Upper lobe of left lung (tissue), 6 donors: ENCODE measurements around the gene DDN. TPM values are rescaled to one million over a fixed set of nuclear protein-coding genes. Genes with fewer than 3 reads are reported as not detected.

Source experiments
- ATAC-seq, 2 donors: fragments of 200-7000 bp; cut with Tn5 transposase; one replicate each; pipeline ENCODE4 v1.9.1; 2022; ENCODE audit warnings: mild to moderate bottlenecking in 2 of 2, moderate library complexity in 2 of 2; ENCODE audit not compliant: low FRiP score in 2 of 2
- DNase-seq, 2 donors: peaks; one replicate each; pipeline ENCODE4 v3.0.0-alpha.2; 2019 to 2020
- H3K27ac ChIP-seq, 4 donors: fragments of 200-600 bp; sonication (generic); one replicate each; pipeline ENCODE4 v1.5.1; 2016 to 2019
- H3K27me3 ChIP-seq, 4 donors: fragments of 200-600 bp; sonication (generic); one replicate each; pipeline ENCODE4 v1.5.1; 2017 to 2019
- H3K36me3 ChIP-seq, 4 donors: fragments of 200-600 bp; sonication (generic); one replicate each; pipeline ENCODE4 v1.5.1; 2016 to 2019
- H3K4me1 ChIP-seq, 4 donors: fragments of 200-600 bp; sonication (generic); one replicate each; pipeline ENCODE4 v1.5.1; 2018 to 2019
- H3K4me3 ChIP-seq, 4 donors: fragments of 200-600 bp; sonication (generic); one replicate each; pipeline ENCODE4 v1.5.1; 2017 to 2019; ENCODE audit warnings: mild to moderate bottlenecking in 2 of 4, moderate library complexity in 1 of 4
- H3K9me3 ChIP-seq, 4 donors: fragments of 200-600 bp; sonication (generic); one replicate each; pipeline ENCODE4 v1.5.1; 2018 to 2019
- EP300 ChIP-seq, 4 donors: sonication (generic); formaldehyde crosslinking; IDR thresholded peaks; one replicate each; pipeline ENCODE4 v1.5.1; 2017; ENCODE audit warnings: antibody characterized with exemption in 4 of 4, control low read depth in 2 of 4
- POLR2A ChIP-seq, 4 donors: fragments of 450-650 bp; IDR thresholded peaks; one replicate each; pipeline ENCODE4 v1.5.1; 2016 to 2017; ENCODE audit warnings: antibody characterized with exemption in 4 of 4, mild to moderate bottlenecking in 2 of 4
- POLR2AphosphoS5 ChIP-seq, 2 donors: sonication (generic); formaldehyde crosslinking; IDR thresholded peaks; one replicate each; pipeline ENCODE4 v1.5.1; 2017; ENCODE audit warnings: antibody characterized with exemption in 2 of 2
- WGBS, 2 donors: methylation state at CpG; one replicate each; pipeline ENCODE4 v1.1.5; 2017 to 2018; 5-methylcytosine and 5-hydroxymethylcytosine counted together
- total RNA-seq, 6 donors: library from RNA; depleted of rRNA in 4 of 6; stranded (reverse); fragments of >200 nt in 4 of 6; gene quantifications; one replicate each; pipeline versions ENCODE4 v1.1.0 to v1.2.1, GENCODE V29; 2016 to 2021
- TF ChIP-seq, protein P1 (sequence below), 6 experiments: fragments of 450-650 bp in 4 of 6; fragments of 200-600 bp in 2 of 6; sonication (generic) in 2 of 6; IDR thresholded peaks; one replicate each; pipeline ENCODE4 v1.5.1; 2016 to 2019; ENCODE audit warnings: antibody characterized with exemption in 6 of 6
- donor health status: DM: no; HTN: no; CAD: no; lungs with moderate emphysema.
- donor health status: DM: no; HTN: yes; CAD: no; lungs with severe emphysema.

The DDN gene
- total RNA-seq, 6 donors from 2014 or later: 0.13 to 0.30 (median 0.18) TPM; not detected in 2

DNA sequence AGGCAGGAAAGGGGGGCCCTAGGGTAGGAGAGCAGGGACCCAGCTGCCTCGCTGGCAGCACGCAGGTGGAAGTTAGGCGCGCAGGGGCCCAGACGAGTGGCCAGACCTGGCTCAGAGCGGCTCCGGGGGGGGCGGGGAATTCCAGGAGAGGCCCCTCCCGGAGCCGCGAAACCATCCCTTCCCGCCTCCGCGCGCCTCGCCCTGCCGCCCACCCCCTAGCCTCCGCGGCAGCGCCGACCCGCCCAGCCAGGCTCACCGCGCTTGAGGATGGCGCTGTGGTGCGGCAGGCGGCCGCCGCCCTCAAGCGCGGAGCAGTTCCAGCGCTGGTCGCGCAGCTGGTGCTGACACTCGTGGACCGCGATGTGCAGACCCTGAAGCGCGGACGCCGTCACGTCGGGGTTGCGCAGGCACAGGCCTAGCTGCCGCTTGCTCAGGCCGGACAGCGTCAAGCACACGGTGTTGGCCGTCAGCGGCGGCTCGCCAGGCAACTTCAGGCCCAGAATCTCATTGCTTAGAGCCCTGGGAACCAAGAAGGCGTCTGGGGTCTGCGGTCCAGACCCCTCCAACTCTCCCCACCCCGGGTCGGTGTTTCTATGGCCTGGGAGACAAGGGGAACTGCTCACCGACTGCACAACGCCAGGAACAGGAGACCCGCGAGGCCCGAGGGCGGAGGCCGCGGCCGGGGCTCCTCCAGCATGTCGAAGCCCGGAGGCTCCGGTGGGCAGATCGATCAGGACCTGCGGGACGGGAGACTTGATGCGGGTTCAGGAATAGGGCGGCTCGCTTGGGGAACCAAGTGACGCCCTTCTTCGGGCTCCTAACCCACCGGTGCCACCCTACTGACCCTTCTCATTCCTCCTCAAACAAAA, 29.1 kb downstream of the DDN start:
- DNase-seq (peak in 1 of 2 donors; percentile 88), ATAC-seq (peak in 1 of 2 donors; percentile 43)
- no peaks in the 10 kb centered on the region for H3K36me3 ChIP-seq
- 22 to 23% methylated on average over 24 to 38 of the region's 77 CpGs for WGBS, 2 donors
- peaks cover 27 to 52% (median 35%) of the 10 kb centered on the region in 4 donors for H3K4me1 ChIP-seq
- no peaks in the 10 kb centered on the region for H3K9me3 ChIP-seq
- peaks cover 0 to 50% (median 24%) of the 10 kb centered on the region in 4 donors for H3K27me3 ChIP-seq
- H3K4me3 ChIP-seq: peak overlapping the region in 3 of 4 donors; percentile 4 to 22 (median 17)
- H3K27ac ChIP-seq: no peak overlapping the region
- TF ChIP-seq POLR2A (IDR thresholded peaks at IDR 0.05): no peak
- TF ChIP-seq, protein P1, sequence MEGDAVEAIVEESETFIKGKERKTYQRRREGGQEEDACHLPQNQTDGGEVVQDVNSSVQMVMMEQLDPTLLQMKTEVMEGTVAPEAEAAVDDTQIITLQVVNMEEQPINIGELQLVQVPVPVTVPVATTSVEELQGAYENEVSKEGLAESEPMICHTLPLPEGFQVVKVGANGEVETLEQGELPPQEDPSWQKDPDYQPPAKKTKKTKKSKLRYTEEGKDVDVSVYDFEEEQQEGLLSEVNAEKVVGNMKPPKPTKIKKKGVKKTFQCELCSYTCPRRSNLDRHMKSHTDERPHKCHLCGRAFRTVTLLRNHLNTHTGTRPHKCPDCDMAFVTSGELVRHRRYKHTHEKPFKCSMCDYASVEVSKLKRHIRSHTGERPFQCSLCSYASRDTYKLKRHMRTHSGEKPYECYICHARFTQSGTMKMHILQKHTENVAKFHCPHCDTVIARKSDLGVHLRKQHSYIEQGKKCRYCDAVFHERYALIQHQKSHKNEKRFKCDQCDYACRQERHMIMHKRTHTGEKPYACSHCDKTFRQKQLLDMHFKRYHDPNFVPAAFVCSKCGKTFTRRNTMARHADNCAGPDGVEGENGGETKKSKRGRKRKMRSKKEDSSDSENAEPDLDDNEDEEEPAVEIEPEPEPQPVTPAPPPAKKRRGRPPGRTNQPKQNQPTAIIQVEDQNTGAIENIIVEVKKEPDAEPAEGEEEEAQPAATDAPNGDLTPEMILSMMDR (IDR thresholded peaks at IDR 0.05): no peak
- no peak for TF ChIP-seq EP300 (IDR thresholded peaks at IDR 0.05)
- TF ChIP-seq POLR2AphosphoS5 (IDR thresholded peaks at IDR 0.05): no peak

DNA sequence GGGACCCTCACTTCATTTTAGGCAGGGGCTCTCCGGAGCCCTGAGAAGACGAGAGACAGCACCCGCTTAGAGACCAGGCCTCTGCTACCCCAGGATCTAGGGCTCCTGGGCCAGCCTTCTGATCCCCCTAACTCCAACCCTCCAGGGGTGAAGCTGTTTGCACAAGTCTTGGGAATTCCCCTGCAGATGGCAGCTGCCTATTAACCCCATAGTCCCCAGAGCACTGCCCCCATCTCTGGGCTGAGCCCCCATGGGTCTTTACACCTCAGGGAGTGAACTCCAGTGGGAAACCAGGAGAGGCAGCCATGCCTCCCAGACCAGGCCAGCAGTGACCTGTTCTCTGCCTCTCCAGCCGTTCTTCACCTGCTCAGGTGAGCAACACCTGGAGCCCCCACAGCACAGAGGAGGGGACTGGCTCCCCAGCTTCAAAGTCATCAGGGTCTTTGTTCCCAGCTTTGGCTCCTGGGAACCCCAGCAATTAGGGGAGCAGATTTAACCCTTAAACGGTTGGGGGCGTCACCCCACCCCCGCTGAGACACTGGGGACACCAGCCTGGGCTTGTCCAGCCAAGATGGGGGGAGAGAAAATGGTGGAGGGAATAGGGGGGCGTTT, 29.9 kb downstream of the DDN start:
- DNase-seq (no peak), ATAC-seq (no peak)
- Histone ChIP-seq H3K4me3 (no peak overlapping the region), H3K27me3 (peaks cover 0 to 48% (median 24%) of the 10 kb centered on the region in 4 donors), H3K4me1 (peaks cover 27 to 51% (median 35%) of the 10 kb centered on the region in 4 donors), H3K27ac (no peak overlapping the region), H3K9me3 (no peaks in the 10 kb centered on the region), H3K36me3 (no peaks in the 10 kb centered on the region)
- no peak for TF ChIP-seq POLR2AphosphoS5 (IDR thresholded peaks at IDR 0.05)
- no peak for TF ChIP-seq POLR2A (IDR thresholded peaks at IDR 0.05)
- TF ChIP-seq, protein P1 (IDR thresholded peaks at IDR 0.05): no peak
- TF ChIP-seq EP300 (IDR thresholded peaks at IDR 0.05): no peak
- WGBS, 2 donors: 59 to 65% methylated on average over 7 to 8 of the region's 8 CpGs

- Histone ChIP-seq H3K4me3 (no peak overlapping the region), H3K36me3 (no peaks in the 10 kb centered on the region), H3K4me1 (peaks cover 25 to 43% (median 30%) of the 10 kb centered on the region in 4 donors), H3K27me3 (peaks cover 0 to 40% (median 20%) of the 10 kb centered on the region in 4 donors), H3K27ac (no peak overlapping the region), H3K9me3 (no peaks in the 10 kb centered on the region)
- WGBS, 2 donors: 87 to 90% methylated on average over 3 of the region's 3 CpGs
- DNase-seq (no peak), ATAC-seq (no peak)
- TF ChIP-seq POLR2A (IDR thresholded peaks at IDR 0.05): no peak
- no peak for TF ChIP-seq EP300 (IDR thresholded peaks at IDR 0.05)
- TF ChIP-seq POLR2AphosphoS5 (IDR thresholded peaks at IDR 0.05): no peak
- TF ChIP-seq, protein P1 (IDR thresholded peaks at IDR 0.05): no peak
These were observed 30.7 kb downstream of the DDN start for GRCh38 chr12:48968467-48968866.

- 83 to 84% methylated on average over 7 of the region's 7 CpGs for WGBS, 2 donors
- no peak for ATAC-seq
- DNase-seq: peak in 1 of 2 donors; percentile 59
- H3K27ac ChIP-seq: no peak overlapping the region
- H3K27me3 ChIP-seq: peaks cover 0 to 36% (median 18%) of the 10 kb centered on the region in 4 donors
- no peak overlapping the region for H3K4me3 ChIP-seq
- TF ChIP-seq POLR2AphosphoS5 (IDR thresholded peaks at IDR 0.05) (no peak), EP300 (IDR thresholded peaks at IDR 0.05) (no peak), POLR2A (IDR thresholded peaks at IDR 0.05) (no peak)
- TF ChIP-seq, protein P1 (IDR thresholded peaks at IDR 0.05): no peak
- no peaks in the 10 kb centered on the region for H3K36me3 ChIP-seq
- H3K9me3 ChIP-seq: no peaks in the 10 kb centered on the region
- peaks cover 25 to 39% (median 26%) of the 10 kb centered on the region in 4 donors for H3K4me1 ChIP-seq
These were observed 31.2 kb downstream of the DDN start for GRCh38 chr12:48967991-48968390.
